Measurements from ENCODE around the gene HORMAD1. TPM values are rescaled to one million over a fixed set of nuclear protein-coding genes. Genes with fewer than 3 reads are reported as not detected.

HORMAD1 gene
- polyA plus RNA-seq, 1 of the 3 experiments (the other 2 are of a cell fraction) = not detected

GRCh38 chr1:150706091-150706490, 14.6 kb downstream of the HORMAD1 start:
- no peak for DNase-seq
- H3K9ac ChIP-seq = no peak overlapping the region
- no peak overlapping the region for H3K27ac ChIP-seq (ENCODE audit: low read depth in 2 of 2, low read length in 1 of 2)
- H3K36me3 ChIP-seq (replicated peaks in 1 of 2; ENCODE audit: control insufficient read depth in 1 of 2, insufficient read depth in 2 of 2, low read length in 1 of 2) = no peaks in the 10 kb centered on the region
- H3K9me2 ChIP-seq = no peaks in the 10 kb centered on the region
- no peak overlapping the region for H2AFZ ChIP-seq (ENCODE audit: low read depth)
- H3K4me2 ChIP-seq = no peak overlapping the region
- WGBS (ENCODE audit: low lambda C conversion rate) = 83% methylated on average over 1 of the region's 1 CpG
- no peaks in the 10 kb centered on the region for H4K20me1 ChIP-seq (ENCODE audit: insufficient read depth)
- H3F3A ChIP-seq (replicated peaks; ENCODE audit: insufficient read depth) = no peaks in the 10 kb centered on the region
- no peaks in the 10 kb centered on the region for H3K9me3 ChIP-seq
- no peaks in the 10 kb centered on the region for H3K79me2 ChIP-seq (ENCODE audit: insufficient read depth)
- no peak for TF ChIP-seq EP300 (IDR thresholded peaks at IDR 0.05; ENCODE audit: borderline replicate concordance in 1 of 2, low read depth in 1 of 2, low read length in 1 of 2)
- TF ChIP-seq TEAD4 (IDR thresholded peaks at IDR 0.05; ENCODE audit: borderline replicate concordance, insufficient read depth) = no peak
- no peak for TF ChIP-seq MXI1 (IDR thresholded peaks at IDR 0.05; ENCODE audit: low read depth, low read length)
- TF ChIP-seq FOXM1 (IDR thresholded peaks at IDR 0.05; ENCODE audit: low read depth) = no peak
- TF ChIP-seq RFX5 (IDR thresholded peaks at IDR 0.05; ENCODE audit: low read length) = no peak
- TF ChIP-seq GABPA (IDR thresholded peaks at IDR 0.05; ENCODE audit: low read depth) = no peak
- TF ChIP-seq FOSL2 (IDR thresholded peaks at IDR 0.05; ENCODE audit: borderline replicate concordance, low read depth) = no peak
- TF ChIP-seq PBX3 (IDR thresholded peaks at IDR 0.05) = no peak
- TF ChIP-seq SIN3A (IDR thresholded peaks at IDR 0.05; ENCODE audit: borderline replicate concordance, low read depth, low read length) = no peak
- TF ChIP-seq NRF1 (IDR thresholded peaks at IDR 0.05; ENCODE audit: low read depth, low read length) = no peak
- TF ChIP-seq NFIC (IDR thresholded peaks at IDR 0.05; ENCODE audit: borderline replicate concordance) = no peak
- no peak for TF ChIP-seq IRF3 (IDR thresholded peaks at IDR 0.05; ENCODE audit: low read depth, low read length)
- no peak for TF ChIP-seq USF2 (IDR thresholded peaks at IDR 0.05; ENCODE audit: borderline replicate concordance, low read depth, low read length)
- no peak for TF ChIP-seq CHD2 (IDR thresholded peaks at IDR 0.05; ENCODE audit: low read length, partially characterized antibody)
- TF ChIP-seq FOXJ3 (CRISPR knock-in tag; IDR thresholded peaks at IDR 0.05) = no peak
- TF ChIP-seq JUND (IDR thresholded peaks at IDR 0.05) = no peak
- TF ChIP-seq CTCF (IDR thresholded peaks at IDR 0.05) = no peak
- TF ChIP-seq MAX (IDR thresholded peaks at IDR 0.05; ENCODE audit: low read depth) = no peak
- ChIA-PET POLR2A (no interaction called here), CTCF (no interaction called here)
- no peak overlapping the region for H3K4me3 ChIP-seq (ENCODE audit: low read depth in 2 of 2, low read length in 1 of 2)
- H3K4me1 ChIP-seq (ENCODE audit: control insufficient read depth in 1 of 2, insufficient read depth in 2 of 2, low read depth in 1 of 2, low read length in 1 of 2) = no peaks in the 10 kb centered on the region
- H3K27me3 ChIP-seq (ENCODE audit: insufficient read depth) = no peaks in the 10 kb centered on the region

Data from SK-N-SH (cell line).